T-cell (primary cell): ENCODE data around the gene IRX6. TPM values are rescaled to one million over a fixed set of nuclear protein-coding genes. Genes with fewer than 3 reads are reported as not detected.

Source experiments
- ATAC-seq, 4 experiments: fragments of 200-7000 bp in 3 of 4; fragments of 150-1000 bp in 1 of 4; cut with Tn5 transposase; replicated peaks in 1 of 4; 1 replicate in 3 of 4; 2 replicates in 1 of 4; pipeline ENCODE4 v1.10.0; 2021; ENCODE audit warnings: moderate library complexity in 3 of 4, mild to moderate bottlenecking in 2 of 4, moderate number of reproducible peaks in 1 of 4
- CTCF ChIA-PET, 2 donors: fragments of 300-600 bp; sonication (Branson Sonifier 250); formaldehyde crosslinking; loops; one replicate each; lab custom pipeline; 2022; ENCODE audit warnings: antibody characterized with exemption in 2 of 2; lab: Charles Lee
- POLR2A ChIA-PET, 2 donors: fragments of 300-600 bp; sonication (Branson Sonifier 250); formaldehyde crosslinking; loops; one replicate each; lab custom pipeline; 2022; ENCODE audit warnings: antibody characterized with exemption in 2 of 2; lab: Charles Lee
- DNase-seq, 35 experiments: peaks; one replicate each; pipeline versions ENCODE4 v3.0.0 to v3.0.0-alpha.2; 2013 to 2023
- H3K27ac ChIP-seq: one replicate; pipeline ENCODE4 v1.5.1; 2013; ENCODE audit warnings: low read length
- H3K27me3 ChIP-seq, 2 experiments: replicated peaks in 1 of 2; 1 replicate in 1 of 2; 2 replicates in 1 of 2; pipeline versions ENCODE4 v1.6.1 to v1.7.0; 2013; ENCODE audit warnings: low read length in 1 of 2, mixed read lengths in 1 of 2; ENCODE audit not compliant: control insufficient read depth in 2 of 2, insufficient read depth in 2 of 2; ENCODE audit errors: extremely low read depth in 1 of 2
- H3K36me3 ChIP-seq, 2 donors: 1 replicate in 1 of 2; 2 replicates in 1 of 2; pipeline versions ENCODE4 v1.6.1 to v1.7.0; 2013; ENCODE audit warnings: low read length in 1 of 2; ENCODE audit not compliant: control insufficient read depth in 2 of 2, insufficient read depth in 1 of 2; ENCODE audit errors: extremely low read depth in 1 of 2
- H3K4me1 ChIP-seq, 2 experiments: 1 replicate in 1 of 2; 2 replicates in 1 of 2; pipeline versions ENCODE4 v1.6.1 to v1.7.0; 2013; ENCODE audit warnings: low read length in 2 of 2, mixed read lengths in 1 of 2; ENCODE audit not compliant: insufficient read depth in 2 of 2, control insufficient read depth in 1 of 2; ENCODE audit errors: extremely low read depth in 1 of 2
- H3K4me3 ChIP-seq, 2 donors: 1 replicate in 1 of 2; 2 replicates in 1 of 2; pipeline versions ENCODE4 v1.5.1 to v1.7.0; 2013; ENCODE audit warnings: mild to moderate bottlenecking in 2 of 2, low read length in 1 of 2, moderate library complexity in 1 of 2; ENCODE audit not compliant: control insufficient read depth in 1 of 2; ENCODE audit errors: extremely low read depth in 1 of 2
- H3K9me3 ChIP-seq: 2 replicates; pipeline ENCODE4 v1.7.0; 2013
- H3K27ac Mint-ChIP-seq, 2 donors: one replicate each; pipeline ENCODE4 v1.8.0; 2020 to 2021; ENCODE audit warnings: mild to moderate bottlenecking in 2 of 2, mixed read lengths in 2 of 2
- H3K27me3 Mint-ChIP-seq, 2 donors: one replicate each; pipeline ENCODE4 v1.8.0; 2021 to 2022; ENCODE audit warnings: mixed read lengths in 2 of 2
- H3K36me3 Mint-ChIP-seq: one replicate; pipeline ENCODE4 v1.8.0; 2021; ENCODE audit warnings: mixed read lengths
- H3K4me1 Mint-ChIP-seq, 3 donors: one replicate each; pipeline ENCODE4 v1.8.0; 2020 to 2022; ENCODE audit warnings: mixed read lengths in 3 of 3, mild to moderate bottlenecking in 1 of 3
- H3K4me3 Mint-ChIP-seq, 3 donors: one replicate each; pipeline ENCODE4 v1.8.0; 2020 to 2022; ENCODE audit warnings: mild to moderate bottlenecking in 3 of 3, mixed read lengths in 3 of 3, moderate library complexity in 3 of 3
- H3K9me3 Mint-ChIP-seq, 3 donors: one replicate each; pipeline ENCODE4 v1.8.0; 2020 to 2022; ENCODE audit warnings: mixed read lengths in 3 of 3
- WGBS: methylation state at CpG from one replicate; pipeline ENCODE4 v1.1.5; 2013; ENCODE audit warnings: missing lambda C conversion rate; ENCODE audit not compliant: insufficient coverage; 5-methylcytosine and 5-hydroxymethylcytosine counted together
- total RNA-seq, 35 experiments: library from RNA in 6 of 35; stranded (reverse) in 6 of 35; fragments of 120-200 nt in 1 of 35; gene quantifications; one replicate each; pipeline versions ENCODE4 v1.2.1 to v1.2.4 and lab custom pipeline; 2013 to 2026

The IRX6 gene
- total RNA-seq, 5 donors from 2014 or later (not counting 1 experiment from before 2014, with no cell fraction given): not detected

GRCh38 chr16:55376045-55376444 is 52.0 kb downstream of the IRX6 start:
- ATAC-seq (no peak), DNase-seq (no peak)
- H3K4me1 Mint-ChIP-seq: peaks cover 0 to 1% (median 0%) of the 10 kb centered on the region in 3 donors
- H3K27ac Mint-ChIP-seq: no peak overlapping the region
- no peaks in the 10 kb centered on the region for H3K36me3 ChIP-seq
- peaks cover 27 to 44% of the 10 kb centered on the region in 2 donors for H3K27me3 Mint-ChIP-seq
- H3K4me3 Mint-ChIP-seq: no peak overlapping the region
- H3K27ac ChIP-seq: no peak overlapping the region
- ChIA-PET POLR2A (no interaction called here), CTCF (no interaction called here)
- H3K36me3 Mint-ChIP-seq: no peaks in the 10 kb centered on the region
- 67% methylated on average over 1 of the region's 3 CpGs for WGBS
- no peaks in the 10 kb centered on the region for H3K9me3 Mint-ChIP-seq
- H3K4me3 ChIP-seq: no peak overlapping the region
- H3K9me3 ChIP-seq: no peaks in the 10 kb centered on the region
- no peaks in the 10 kb centered on the region for H3K4me1 ChIP-seq
- H3K27me3 ChIP-seq: peaks cover 6 to 9% of the 10 kb centered on the region in 2 experiments

GRCh38 chr16:55376567-55377167 is 52.7 kb downstream of the IRX6 start:
- no peaks in the 10 kb centered on the region for H3K36me3 ChIP-seq
- H3K4me3 Mint-ChIP-seq: no peak overlapping the region
- H3K27ac Mint-ChIP-seq: no peak overlapping the region
- H3K9me3 ChIP-seq: no peaks in the 10 kb centered on the region
- no peaks in the 10 kb centered on the region for H3K9me3 Mint-ChIP-seq
- WGBS: 47% methylated on average over 2 of the region's 7 CpGs
- ChIA-PET POLR2A (no interaction called here), CTCF (no interaction called here)
- H3K27me3 ChIP-seq: peaks cover under 1 to 6% of the 10 kb centered on the region in 2 experiments
- no peaks in the 10 kb centered on the region for H3K4me1 Mint-ChIP-seq
- H3K27ac ChIP-seq: no peak overlapping the region
- no peaks in the 10 kb centered on the region for H3K4me1 ChIP-seq
- no peaks in the 10 kb centered on the region for H3K36me3 Mint-ChIP-seq
- ATAC-seq: no peak
- peaks cover 21 to 43% of the 10 kb centered on the region in 2 donors for H3K27me3 Mint-ChIP-seq
- no peak for DNase-seq
- H3K4me3 ChIP-seq: no peak overlapping the region

- H3K4me3 Mint-ChIP-seq: no peak overlapping the region
Measured at GRCh38 chr16:55377840-55378239, 53.8 kb downstream of the IRX6 start.

GRCh38 chr16:55378616-55379015 is 54.6 kb downstream of the IRX6 start:
- DNase-seq (no peak), ATAC-seq (no peak)
- no peaks in the 10 kb centered on the region for H3K36me3 ChIP-seq
- Mint-ChIP-seq H3K9me3 (no peaks in the 10 kb centered on the region), H3K27me3 (peaks cover 5 to 30% of the 10 kb centered on the region in 2 donors), H3K27ac (no peak overlapping the region), H3K36me3 (no peaks in the 10 kb centered on the region), H3K4me1 (no peaks in the 10 kb centered on the region), H3K4me3 (no peak overlapping the region)
- peaks cover 0 to 6% of the 10 kb centered on the region in 2 experiments for H3K27me3 ChIP-seq
- H3K4me1 ChIP-seq: no peaks in the 10 kb centered on the region
- H3K27ac ChIP-seq: no peak overlapping the region
- WGBS: no CpG with 5 or more reads among the region's 3 CpGs
- no peak overlapping the region for H3K4me3 ChIP-seq
- ChIA-PET POLR2A (no interaction called here), CTCF (no interaction called here)
- no peaks in the 10 kb centered on the region for H3K9me3 ChIP-seq

More at GRCh38 chr16:55377840-55378239, 53.8 kb downstream of the IRX6 start:
- Histone ChIP-seq H3K9me3 (no peaks in the 10 kb centered on the region), H3K27ac (no peak overlapping the region), H3K4me1 (no peaks in the 10 kb centered on the region), H3K27me3 (peaks cover 0 to 6% of the 10 kb centered on the region in 2 experiments), H3K36me3 (no peaks in the 10 kb centered on the region), H3K4me3 (no peak overlapping the region)
- H3K9me3 Mint-ChIP-seq: no peaks in the 10 kb centered on the region
- no peaks in the 10 kb centered on the region for H3K4me1 Mint-ChIP-seq
- H3K36me3 Mint-ChIP-seq: no peaks in the 10 kb centered on the region
- WGBS: no CpG with 5 or more reads among the region's 7 CpGs
- no peak overlapping the region for H3K27ac Mint-ChIP-seq
- ATAC-seq: no peak
- H3K27me3 Mint-ChIP-seq: peaks cover 11 to 32% of the 10 kb centered on the region in 2 donors
- POLR2A ChIA-PET: no interaction called here
- DNase-seq: no peak
- CTCF ChIA-PET: no interaction called here

- no peak for ATAC-seq
- peaks cover 5 to 28% of the 10 kb centered on the region in 2 donors for H3K27me3 Mint-ChIP-seq
- no peak overlapping the region for H3K27ac ChIP-seq
- no peaks in the 10 kb centered on the region for H3K36me3 ChIP-seq
- no peak overlapping the region for H3K27ac Mint-ChIP-seq
- DNase-seq: no peak
- no peaks in the 10 kb centered on the region for H3K9me3 Mint-ChIP-seq
- no peak overlapping the region for H3K4me3 Mint-ChIP-seq
- no peaks in the 10 kb centered on the region for H3K9me3 ChIP-seq
- WGBS: 73% methylated on average over 2 of the region's 13 CpGs
- CTCF ChIA-PET: no interaction called here
- no peaks in the 10 kb centered on the region for H3K4me1 ChIP-seq
- peaks cover 0 to 6% of the 10 kb centered on the region in 2 experiments for H3K27me3 ChIP-seq
- H3K4me1 Mint-ChIP-seq: no peaks in the 10 kb centered on the region
- H3K4me3 ChIP-seq: no peak overlapping the region
- no peaks in the 10 kb centered on the region for H3K36me3 Mint-ChIP-seq
- POLR2A ChIA-PET: no interaction called here
Measured at GRCh38 chr16:55379371-55379770, 55.4 kb downstream of the IRX6 start.

GRCh38 chr16:55379876-55380390 is 55.9 kb downstream of the IRX6 start:
- no peak overlapping the region for H3K4me3 ChIP-seq
- no peaks in the 10 kb centered on the region for H3K36me3 Mint-ChIP-seq
- no peaks in the 10 kb centered on the region for H3K4me1 Mint-ChIP-seq
- DNase-seq (no peak), ATAC-seq (no peak)
- peaks cover 5 to 27% of the 10 kb centered on the region in 2 donors for H3K27me3 Mint-ChIP-seq
- H3K4me3 Mint-ChIP-seq: no peak overlapping the region
- ChIA-PET CTCF (no interaction called here), POLR2A (no interaction called here)
- H3K9me3 ChIP-seq: no peaks in the 10 kb centered on the region
- WGBS: 68% methylated on average over 6 of the region's 7 CpGs
- no peaks in the 10 kb centered on the region for H3K9me3 Mint-ChIP-seq
- no peaks in the 10 kb centered on the region for H3K4me1 ChIP-seq
- no peaks in the 10 kb centered on the region for H3K36me3 ChIP-seq
- no peak overlapping the region for H3K27ac Mint-ChIP-seq
- H3K27ac ChIP-seq: no peak overlapping the region
- H3K27me3 ChIP-seq: peaks cover 0 to 6% of the 10 kb centered on the region in 2 experiments
